ENCODE measurements around the gene CYB5B. TPM values are rescaled to one million over a fixed set of nuclear protein-coding genes. Genes with fewer than 3 reads are reported as not detected.
"Not testable (repeated sequence)": the region's sequence is repeated elsewhere in the genome, so short reads cannot be mapped to it uniquely, and the experiment has no call there.

The CYB5B gene
- total RNA-seq, 1 donor from 2014 or later = 91.3 TPM

- no peak for DNase-seq (ENCODE audit: low read depth)
Observed at GRCh38 chr16:69408475-69408874, 15.9 kb upstream of the CYB5B start.

GRCh38 chr16:69410219-69410990 lies 14.0 kb upstream of the CYB5B start:
- peak; percentile 91 for DNase-seq (ENCODE audit: low read depth)

GRCh38 chr16:69411064-69411985 lies 13.1 kb upstream of the CYB5B start:
- no peak for DNase-seq (ENCODE audit: low read depth)

- no peak for DNase-seq (ENCODE audit: low read depth)
Observed at GRCh38 chr16:69412287-69412686, 12.1 kb upstream of the CYB5B start.

- DNase-seq (ENCODE audit: low read depth) = no peak
Observed at GRCh38 chr16:69413045-69413664, 11.3 kb upstream of the CYB5B start.

- peak; percentile 94 for DNase-seq (ENCODE audit: low read depth)
Observed at GRCh38 chr16:69417520-69418199, 6.8 kb upstream of the CYB5B start.

- DNase-seq (ENCODE audit: low read depth) = no peak
Observed at GRCh38 chr16:69419956-69420355, 4.5 kb upstream of the CYB5B start.

GRCh38 chr16:69423189-69423588 lies 1.2 kb upstream of the CYB5B start:
- no peak for DNase-seq (ENCODE audit: low read depth)

GRCh38 chr16:69424935-69425784 lies 741 bp downstream of the CYB5B start:
- DNase-seq (ENCODE audit: low read depth) = no peak

- no peak for DNase-seq (ENCODE audit: low read depth)
Observed at GRCh38 chr16:69428652-69429051, 4.2 kb downstream of the CYB5B start.

- DNase-seq (ENCODE audit: low read depth) = not testable (repeated sequence)
Observed at GRCh38 chr16:69429058-69429640, 4.7 kb downstream of the CYB5B start.

- DNase-seq (ENCODE audit: low read depth) = no peak
Observed at GRCh38 chr16:69431948-69432468, 7.6 kb downstream of the CYB5B start.

- no peak for DNase-seq (ENCODE audit: low read depth)
Observed at GRCh38 chr16:69434066-69434465, 9.6 kb downstream of the CYB5B start.

GRCh38 chr16:69435977-69436820 lies 11.8 kb downstream of the CYB5B start:
- DNase-seq (ENCODE audit: low read depth) = no peak

GRCh38 chr16:69436896-69437295 lies 12.5 kb downstream of the CYB5B start:
- no peak for DNase-seq (ENCODE audit: low read depth)

- DNase-seq (ENCODE audit: low read depth) = no peak
Observed at GRCh38 chr16:69438465-69438864, 14.0 kb downstream of the CYB5B start.

- no peak for DNase-seq (ENCODE audit: low read depth)
Observed at GRCh38 chr16:69440250-69440649, 15.8 kb downstream of the CYB5B start.

- not testable (repeated sequence) for DNase-seq (ENCODE audit: low read depth)
Observed at GRCh38 chr16:69441030-69441429, 16.6 kb downstream of the CYB5B start.

- no peak for DNase-seq (ENCODE audit: low read depth)
Observed at GRCh38 chr16:69443927-69444631, 19.7 kb downstream of the CYB5B start.

Measured in renal cortical epithelial cell (primary cell).